HG03064 (cell line): ENCODE measurements around the gene KCNJ13.
"Not testable (repeated sequence)": the region's sequence is repeated elsewhere in the genome, so short reads cannot be mapped to it uniquely, and the experiment has no call there.

Experiments
- ATAC-seq: cut with Tn5 transposase; IDR thresholded peaks from one replicate; pipeline ENCODE4 v1.9.1; 2021; ENCODE audit warnings: low read depth; ENCODE audit not compliant: unreplicated experiment

The KCNJ13 gene

GRCh38 chr2:232770207-232770606 is 6.2 kb downstream of the KCNJ13 start:
- no peak for ATAC-seq

GRCh38 chr2:232767866-232768265 is 8.5 kb downstream of the KCNJ13 start:
- ATAC-seq, result no peak

GRCh38 chr2:232761301-232761907 is 15.0 kb downstream of the KCNJ13 start:
- ATAC-seq, result no peak

GRCh38 chr2:232757905-232758304 is 18.5 kb downstream of the KCNJ13 start:
- no peak for ATAC-seq

GRCh38 chr2:232750135-232750671 is 26.2 kb downstream of the KCNJ13 start:
- ATAC-seq, result no peak

GRCh38 chr2:232749331-232749730 is 27.0 kb downstream of the KCNJ13 start:
- no peak for ATAC-seq

GRCh38 chr2:232748038-232748437 is 28.3 kb downstream of the KCNJ13 start:
- ATAC-seq, result no peak

GRCh38 chr2:232744963-232745362 is 31.4 kb downstream of the KCNJ13 start:
- ATAC-seq, result no peak

GRCh38 chr2:232741972-232742371 is 34.4 kb downstream of the KCNJ13 start:
- ATAC-seq, result no peak

- no peak for ATAC-seq
These were observed 35.1 kb downstream of the KCNJ13 start for GRCh38 chr2:232741294-232741693.

- ATAC-seq, result no peak
These were observed 44.9 kb downstream of the KCNJ13 start for GRCh38 chr2:232731470-232731869.

- no peak for ATAC-seq
These were observed 47.6 kb downstream of the KCNJ13 start for GRCh38 chr2:232728785-232729184.

GRCh38 chr2:232723027-232723426 is 53.3 kb downstream of the KCNJ13 start:
- ATAC-seq, result no peak

GRCh38 chr2:232721882-232722281 is 54.5 kb downstream of the KCNJ13 start:
- no peak for ATAC-seq

- ATAC-seq, result no peak
These were observed 55.1 kb downstream of the KCNJ13 start for GRCh38 chr2:232721261-232721660.

GRCh38 chr2:232720056-232720455 is 56.3 kb downstream of the KCNJ13 start:
- not testable (repeated sequence) for ATAC-seq
